HTERT RPE-1 (cell line): ENCODE results near the gene LRP1B.

Experiments
- in situ Hi-C: fragments of 300-500 bp; cut with MboI; formaldehyde crosslinking; loops from 4 replicates; pipeline ENCODE4 v1.14.3; 2020; ENCODE audit warnings: low sequenced_read_pairs

The LRP1B gene

GRCh38 chr2:141364821-141365220 lies 766.0 kb downstream of the LRP1B start:
- in situ Hi-C loops = no loop called here

DNA sequence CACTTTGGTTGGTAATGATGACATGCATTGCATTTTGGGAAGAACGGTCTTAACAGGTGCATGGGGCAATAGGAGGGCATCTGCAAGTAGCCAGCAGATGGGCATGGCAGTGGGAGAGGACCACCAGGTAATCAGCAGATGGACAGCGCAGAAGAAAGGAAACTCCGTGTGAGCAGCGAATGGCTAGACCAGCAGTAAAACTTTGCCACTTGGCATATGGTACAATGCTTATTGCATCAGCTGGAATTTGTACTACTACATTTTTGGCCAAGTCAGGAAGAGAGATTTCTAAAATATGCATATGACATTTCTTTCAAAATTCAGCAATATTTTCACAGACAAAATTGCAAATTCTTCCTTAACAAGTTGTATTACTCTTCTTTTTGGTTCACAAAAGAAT lies 768.5 kb downstream of the LRP1B start:
- in situ Hi-C loops = no loop called here

DNA sequence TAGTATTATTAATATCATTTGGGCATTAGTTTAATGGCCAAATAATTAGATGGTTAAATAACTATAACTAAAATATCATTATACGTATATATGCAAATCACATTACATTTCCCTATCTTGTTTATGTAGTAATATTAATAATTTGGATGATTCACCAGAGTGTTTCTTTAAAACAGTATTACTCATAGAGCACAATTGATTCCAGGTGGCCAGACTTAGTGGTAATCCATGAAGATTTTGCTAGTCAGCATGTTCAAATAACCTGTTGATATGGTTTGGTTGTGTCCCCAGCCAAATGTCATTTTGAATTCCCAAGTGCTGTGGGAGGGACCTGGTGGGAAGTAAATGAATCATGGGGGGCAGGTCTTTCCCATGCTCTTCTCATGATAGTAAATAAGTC lies 782.3 kb downstream of the LRP1B start:
- in situ Hi-C loops = no loop called here

DNA sequence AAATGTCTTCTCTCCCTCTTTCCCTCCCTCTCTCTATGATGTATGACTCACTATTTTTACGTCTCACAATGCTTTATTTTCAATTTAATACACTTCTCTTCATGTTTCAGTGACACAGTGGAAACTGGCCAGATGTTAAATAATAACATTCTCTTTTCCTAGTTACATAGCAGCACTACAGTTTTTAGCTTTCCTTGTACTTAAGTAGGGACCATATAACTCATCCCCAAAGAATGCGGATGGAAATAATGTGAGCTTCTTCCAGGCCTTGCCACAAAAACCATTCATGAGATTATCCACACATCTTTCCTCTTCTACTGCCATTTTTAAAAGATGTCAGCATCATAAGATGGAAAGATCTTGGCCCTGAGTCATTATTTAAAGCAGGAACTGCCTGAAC lies 789.4 kb downstream of the LRP1B start:
- in situ Hi-C loops = no loop called here

DNA sequence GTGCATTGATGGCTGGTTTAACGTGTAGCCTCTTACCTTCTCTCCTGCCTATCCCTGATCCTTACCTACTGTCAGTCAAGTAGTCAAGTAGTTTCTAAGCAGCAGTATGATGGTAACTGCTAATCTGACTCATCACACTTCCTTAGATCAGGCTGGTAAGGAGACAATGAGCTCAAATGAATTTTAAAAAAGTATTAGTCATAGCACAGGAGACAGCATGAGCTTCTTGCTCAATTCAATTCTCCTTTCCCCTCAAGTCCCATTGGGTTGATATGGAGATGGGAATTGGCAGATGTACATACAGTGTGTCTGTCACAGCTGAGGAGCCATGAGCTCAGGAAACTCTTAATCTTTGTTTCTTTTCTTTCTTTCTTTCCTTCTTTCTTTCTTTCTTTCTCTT lies 799.7 kb downstream of the LRP1B start:
- in situ Hi-C loops = no loop called here

GRCh38 chr2:141329964-141330363 lies 800.9 kb downstream of the LRP1B start:
- in situ Hi-C loops = no loop called here

- in situ Hi-C loops = no loop called here
These were observed 807.2 kb downstream of the LRP1B start for GRCh38 chr2:141323571-141323970.

GRCh38 chr2:141317986-141318385 lies 812.8 kb downstream of the LRP1B start:
- in situ Hi-C loops = no loop called here

DNA sequence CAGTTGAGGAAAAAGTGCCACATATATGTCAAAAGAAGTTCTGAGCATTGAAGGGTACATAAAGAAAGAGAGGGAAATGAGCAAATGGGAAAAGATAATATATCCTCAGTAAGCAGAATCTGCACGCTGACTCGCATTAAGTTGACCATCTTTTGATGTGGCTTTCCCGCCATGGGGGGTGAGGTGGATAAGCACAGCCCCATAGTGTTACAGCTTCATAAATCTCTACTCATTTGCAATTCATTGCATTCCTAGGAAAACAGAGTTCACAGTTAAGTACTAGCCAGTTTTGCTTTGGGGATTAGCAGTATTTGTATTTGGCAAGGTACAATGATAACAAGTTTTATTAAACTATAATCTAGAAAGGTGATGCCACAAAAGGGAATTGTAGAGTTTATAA lies 814.2 kb downstream of the LRP1B start:
- in situ Hi-C loops = no loop called here

GRCh38 chr2:141316103-141316502 lies 814.7 kb downstream of the LRP1B start:
- in situ Hi-C loops = no loop called here

GRCh38 chr2:141313972-141314371 lies 816.8 kb downstream of the LRP1B start:
- in situ Hi-C loops = no loop called here

DNA sequence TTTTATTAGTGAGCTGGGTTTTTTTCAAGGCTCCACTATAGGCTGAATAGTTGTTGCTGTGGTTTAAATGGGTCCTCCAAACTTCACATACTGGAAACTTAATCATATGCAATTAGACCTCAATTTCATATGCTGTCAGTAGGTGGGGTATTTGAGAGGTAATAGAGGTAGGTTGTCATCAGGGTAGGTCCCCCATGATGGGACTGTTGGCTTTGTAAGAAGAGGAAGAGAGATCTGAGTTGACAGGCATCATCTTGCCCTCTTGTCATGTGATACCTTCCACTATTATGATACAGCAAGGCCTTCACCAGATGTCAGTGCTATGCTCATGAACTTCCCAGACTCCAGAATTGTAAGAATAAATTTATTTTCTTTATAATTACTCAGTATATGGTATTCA lies 819.4 kb downstream of the LRP1B start:
- in situ Hi-C loops = no loop called here

DNA sequence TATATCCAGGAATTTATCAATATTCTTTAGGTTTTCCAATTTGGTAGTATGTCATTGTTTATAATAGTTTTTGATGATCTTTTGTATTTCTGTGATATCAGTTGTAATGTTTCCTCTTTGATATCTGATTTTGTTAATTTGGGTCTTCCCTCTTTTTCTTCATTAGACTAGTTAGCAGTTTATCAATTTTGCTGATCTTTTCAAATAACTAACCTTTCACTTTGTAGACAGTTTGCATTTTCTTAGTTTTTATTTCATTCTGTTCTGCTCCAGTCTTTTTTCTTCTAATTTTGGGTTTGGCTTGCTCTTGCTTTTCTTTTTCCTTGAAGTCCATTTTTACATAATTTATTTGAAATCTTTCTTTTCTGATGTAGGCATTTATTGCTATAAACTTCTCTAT lies 824.4 kb downstream of the LRP1B start:
- in situ Hi-C loops = no loop called here

- in situ Hi-C loops = no loop called here
These were observed 829.3 kb downstream of the LRP1B start for GRCh38 chr2:141301551-141301950.

GRCh38 chr2:141280037-141280436 lies 850.8 kb downstream of the LRP1B start:
- in situ Hi-C loops = no loop called here

GRCh38 chr2:141271346-141271745 lies 859.5 kb downstream of the LRP1B start:
- in situ Hi-C loops = no loop called here

DNA sequence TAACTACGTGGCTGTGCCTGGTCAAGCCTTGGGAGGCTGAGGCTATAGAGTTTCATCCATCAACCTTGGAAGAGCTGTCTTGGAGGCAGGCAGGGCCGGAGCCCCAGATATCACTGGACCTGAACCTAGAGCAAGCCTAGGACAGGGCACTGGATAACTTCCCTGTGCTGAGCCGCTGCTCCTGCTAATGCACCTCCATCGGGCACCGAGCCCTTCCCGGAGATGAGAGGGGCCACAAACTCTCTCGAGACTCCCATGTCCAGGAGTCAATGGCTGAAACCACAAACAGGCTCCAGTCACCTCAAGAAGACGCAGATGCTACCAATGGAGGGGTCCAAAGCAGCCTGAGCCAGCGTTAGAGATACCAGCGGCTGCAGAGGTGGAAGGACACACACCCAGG lies 866.0 kb downstream of the LRP1B start:
- in situ Hi-C loops = no loop called here

DNA sequence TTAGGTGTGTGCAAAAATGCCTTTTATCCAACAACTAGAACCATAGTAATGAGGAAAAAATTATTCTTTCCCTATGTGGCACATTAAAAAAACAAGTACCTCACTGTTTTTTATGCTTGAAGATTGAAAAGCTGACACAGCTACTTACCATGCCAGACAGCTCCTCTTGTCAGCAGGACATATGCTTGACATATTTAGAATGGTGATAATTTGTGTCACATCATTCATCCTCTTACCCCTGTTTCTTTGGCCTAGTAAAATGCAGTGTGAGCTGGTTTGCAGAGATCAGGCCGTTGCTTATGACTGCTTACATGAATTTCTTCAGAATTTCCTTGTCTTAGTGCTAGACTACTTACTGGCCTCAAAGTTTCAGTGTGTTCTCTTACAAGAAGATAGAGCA lies 869.9 kb downstream of the LRP1B start:
- in situ Hi-C loops = no loop called here

- in situ Hi-C loops = no loop called here
These were observed 871.1 kb downstream of the LRP1B start for GRCh38 chr2:141259683-141260082.

DNA sequence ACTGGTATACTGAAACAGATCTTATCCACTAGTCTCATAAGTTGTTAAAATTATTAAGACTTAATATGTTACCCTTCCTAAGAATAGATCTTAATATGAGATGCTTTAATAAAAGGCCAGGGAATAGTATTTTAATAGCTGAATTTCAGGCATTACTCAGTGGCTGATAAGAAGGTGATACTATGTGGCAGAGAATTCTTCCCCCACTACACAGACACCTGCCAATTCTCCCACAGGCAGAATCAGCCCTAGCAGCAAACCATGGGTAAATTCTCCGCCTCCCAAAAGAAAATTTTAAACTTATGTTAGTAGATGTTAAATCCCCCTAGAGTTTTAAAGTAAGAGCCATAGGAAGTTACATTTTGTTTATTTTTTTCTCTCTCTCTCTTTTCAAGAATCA lies 888.8 kb downstream of the LRP1B start:
- in situ Hi-C loops = no loop called here

- in situ Hi-C loops = no loop called here
These were observed 904.3 kb downstream of the LRP1B start for GRCh38 chr2:141226560-141226959.

- in situ Hi-C loops = no loop called here
These were observed 923.8 kb downstream of the LRP1B start for GRCh38 chr2:141207036-141207385.

- in situ Hi-C loops = no loop called here
These were observed 929.7 kb downstream of the LRP1B start for GRCh38 chr2:141201016-141201565.

GRCh38 chr2:141200191-141200590 lies 930.6 kb downstream of the LRP1B start:
- in situ Hi-C loops = no loop called here
